GM18505 (cell line): ENCODE measurements around the gene PFDN2.
A peak's percentile ranks its signal among the peaks of the same experiment; 100 is the strongest.
"Not testable (repeated sequence)": the region's sequence is repeated elsewhere in the genome, so short reads cannot be mapped to it uniquely, and the experiment has no call there.

Experiments used
- ATAC-seq: cut with Tn5 transposase; IDR thresholded peaks from one replicate; pipeline ENCODE4 v1.9.1; 2021; ENCODE audit not compliant: unreplicated experiment
- POLR2A ChIP-seq: IDR thresholded peaks from 4 replicates; pipeline ENCODE4 v1.6.1; 2011; ENCODE audit warnings: borderline replicate concordance; ENCODE audit not compliant: insufficient read depth, insufficient read length; ENCODE audit errors: extremely low read depth

Gene PFDN2

GRCh38 chr1:161073474-161074121 is 44.2 kb downstream of the PFDN2 start:
- no peak for TF ChIP-seq POLR2A
- no peak for ATAC-seq

- ATAC-seq, result no peak
- TF ChIP-seq POLR2A, result no peak
Observed at GRCh38 chr1:161072751-161073449, 44.9 kb downstream of the PFDN2 start.

GRCh38 chr1:161071886-161072371 is 45.9 kb downstream of the PFDN2 start:
- TF ChIP-seq POLR2A, result no peak
- ATAC-seq, result no peak

GRCh38 chr1:161070761-161071160 is 47.1 kb downstream of the PFDN2 start:
- ATAC-seq, result no peak
- TF ChIP-seq POLR2A, result no peak

GRCh38 chr1:161069731-161070270 is 48.0 kb downstream of the PFDN2 start, which contains the start of gene ARHGAP30:
Gene ARHGAP30 (minus strand): TSS chr1:161069891. CDS start chr1:161069624, 267 bp downstream.
- peak; percentile 87 for TF ChIP-seq POLR2A
- ATAC-seq, result peak; percentile 73

GRCh38 chr1:161069241-161069640 is 48.6 kb downstream of the PFDN2 start:
- ATAC-seq, result no peak
- no peak for TF ChIP-seq POLR2A

- peak; percentile 53 for ATAC-seq
- TF ChIP-seq POLR2A, result peak; percentile 75
Observed at GRCh38 chr1:161068306-161069234, 49.3 kb downstream of the PFDN2 start.

- no peak for TF ChIP-seq POLR2A
Observed at GRCh38 chr1:161066694-161067093, 51.1 kb downstream of the PFDN2 start.

GRCh38 chr1:161065681-161066080 is 52.2 kb downstream of the PFDN2 start:
- not testable (repeated sequence) for ATAC-seq

More at GRCh38 chr1:161066694-161067093, 51.1 kb downstream of the PFDN2 start:
- no peak for ATAC-seq

GRCh38 chr1:161063936-161064335 is 53.9 kb downstream of the PFDN2 start:
- not testable (repeated sequence) for ATAC-seq

GRCh38 chr1:161061419-161061818 is 56.4 kb downstream of the PFDN2 start:
- TF ChIP-seq POLR2A, result no peak
- no peak for ATAC-seq

GRCh38 chr1:161059293-161059692 is 58.5 kb downstream of the PFDN2 start:
- no peak for TF ChIP-seq POLR2A
- no peak for ATAC-seq

GRCh38 chr1:161054805-161055204 is 63.0 kb downstream of the PFDN2 start:
- ATAC-seq, result no peak
- TF ChIP-seq POLR2A, result no peak

- no peak for ATAC-seq
- peak; percentile 12 for TF ChIP-seq POLR2A
Observed at GRCh38 chr1:161054232-161054631, 63.6 kb downstream of the PFDN2 start.

- no peak for TF ChIP-seq POLR2A
- ATAC-seq, result no peak
Observed at GRCh38 chr1:161052899-161053298, 64.9 kb downstream of the PFDN2 start.
